T-helper 17 cell (primary cell): ENCODE data around the gene ARFGEF2. TPM values are rescaled to one million over a fixed set of nuclear protein-coding genes. Genes with fewer than 3 reads are reported as not detected.
"Not testable (repeated sequence)": the region's sequence is repeated elsewhere in the genome, so short reads cannot be mapped to it uniquely, and the experiment has no call there.

Experiments used
- ATAC-seq: fragments of 150-1000 bp; cut with Tn5 transposase; 2 replicates; pipeline ENCODE4 v1.10.0; 2021; ENCODE audit warnings: mild to moderate bottlenecking, moderate library complexity
- DNase-seq, 3 donors: peaks; one replicate each; pipeline versions ENCODE4 v3.0.0 to v3.0.0-alpha.2; 2020 to 2021
- H3K9me3 ChIP-seq: one replicate; pipeline ENCODE4 v1.7.0; 2013; ENCODE audit warnings: low read length, mild to moderate bottlenecking; ENCODE audit not compliant: control insufficient read depth, poor library complexity, severe bottlenecking
- H3K27ac Mint-ChIP-seq: one replicate; pipeline ENCODE4 v1.8.0; 2022; ENCODE audit warnings: mild to moderate bottlenecking, moderate library complexity, mixed read lengths
- H3K27me3 Mint-ChIP-seq: one replicate; pipeline ENCODE4 v1.8.0; 2022; ENCODE audit warnings: mixed read lengths
- H3K36me3 Mint-ChIP-seq: one replicate; pipeline ENCODE4 v1.8.0; 2022; ENCODE audit warnings: low read depth, mixed read lengths
- H3K4me1 Mint-ChIP-seq: one replicate; pipeline ENCODE4 v1.8.0; 2022; ENCODE audit warnings: mild to moderate bottlenecking, mixed read lengths
- H3K4me3 Mint-ChIP-seq: one replicate; pipeline ENCODE4 v1.8.0; 2022; ENCODE audit warnings: mild to moderate bottlenecking, moderate library complexity, mixed read lengths
- total RNA-seq, 4 donors: library from RNA in 2 of 4; stranded (reverse) in 2 of 4; gene quantifications; one replicate each; pipeline ENCODE4 v1.2.3 and lab custom pipeline; 2022 to 2026

The ARFGEF2 gene
- total RNA-seq: 10 to 100 TPM; 24.1 to 24.7 TPM
- 108 to 176 reads per million in 2 donors for total RNA-seq (lab: John Stamatoyannopoulos, UW)

DNA sequence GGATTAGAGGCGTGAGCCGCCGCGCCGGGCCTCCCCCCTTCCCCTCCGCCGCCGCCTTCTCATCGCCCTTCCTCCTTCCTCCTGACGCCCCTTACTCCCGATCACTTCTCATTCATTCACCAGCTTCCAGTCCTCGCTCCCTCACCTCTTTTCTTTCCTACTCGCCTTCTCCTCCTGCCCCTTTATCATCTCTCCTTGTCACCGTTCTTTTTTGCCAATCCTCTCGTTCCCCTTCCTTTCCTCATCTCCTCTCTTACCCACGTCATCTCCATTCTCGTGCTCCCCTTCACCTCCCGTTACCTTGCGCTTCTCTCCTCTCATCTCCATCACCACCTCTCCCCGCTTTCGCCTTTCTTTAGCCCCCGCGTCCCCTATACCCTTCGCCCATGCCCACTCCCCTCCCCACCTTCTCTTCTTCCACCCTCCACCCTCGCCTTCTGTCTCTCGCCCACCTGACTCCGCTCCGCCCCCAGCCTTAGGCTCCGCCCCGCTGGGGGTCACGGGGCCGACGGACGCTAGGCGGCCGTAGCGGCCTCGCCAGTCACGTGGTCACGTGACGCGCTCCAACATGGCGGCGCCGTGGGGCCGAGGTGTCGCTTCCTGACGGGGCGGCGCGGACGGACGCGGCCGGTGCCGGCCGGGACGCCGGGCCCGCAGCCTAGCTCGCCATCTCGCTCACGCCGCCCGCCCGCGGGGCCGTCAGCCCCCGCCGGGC lies at the start of gene ARFGEF2:
Gene ARFGEF2 (plus strand): TSS at position 544 of the 715 bp plus-strand sequence. CDS start 179 bp downstream, outside the sequence.
- H3K4me3 Mint-ChIP-seq: peak within 1 kb of the TSS; percentile 98
- ATAC-seq: peak; percentile 96
- H3K9me3 ChIP-seq: no peaks in the 10 kb centered on the region
- H3K4me1 Mint-ChIP-seq: peaks cover 32% of the 10 kb centered on the region
- peak within 1 kb of the TSS; percentile 98 for H3K27ac Mint-ChIP-seq
- peaks cover 3% of the 10 kb centered on the region for H3K36me3 Mint-ChIP-seq
- peaks cover 4% of the 10 kb centered on the region for H3K27me3 Mint-ChIP-seq
- DNase-seq: peak; percentile 87 to 90 (median 88)

DNA sequence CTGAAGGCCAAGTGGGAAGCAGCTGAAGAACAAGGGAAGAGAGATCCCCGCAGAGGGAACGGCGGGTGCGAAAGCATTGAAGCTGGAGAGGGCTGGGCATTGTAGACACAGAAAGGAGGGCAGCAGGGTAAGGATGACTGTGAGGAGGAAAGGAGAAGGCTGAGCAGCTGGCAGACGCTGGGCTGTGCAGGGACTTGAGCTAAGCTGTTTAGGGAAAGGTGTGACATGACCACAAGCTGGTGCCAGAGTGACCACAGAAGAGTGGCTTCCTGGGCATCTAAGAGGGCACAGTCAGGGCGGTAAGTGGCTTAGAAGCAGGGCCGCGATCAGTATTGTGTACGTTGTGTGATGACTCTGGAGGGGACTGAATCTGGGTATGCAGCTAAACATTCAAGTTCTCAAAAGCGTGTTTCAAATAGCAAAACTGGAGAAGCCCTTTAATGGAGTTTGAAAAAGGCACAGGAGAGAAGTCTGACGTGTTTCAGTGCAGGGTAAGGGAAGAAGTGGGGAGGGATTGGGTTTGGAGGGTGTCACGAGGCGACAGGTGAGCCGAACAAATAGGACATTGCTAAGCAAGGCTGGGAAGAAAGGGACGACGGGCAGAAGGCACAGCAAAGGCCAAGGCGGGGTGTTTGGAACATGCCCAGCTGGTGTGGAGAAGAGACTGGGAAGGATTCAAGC lies 46.1 kb upstream of the ARFGEF2 start:
- H3K4me1 Mint-ChIP-seq: peaks cover 12% of the 10 kb centered on the region
- H3K27ac Mint-ChIP-seq: peak overlapping the region; percentile 21
- H3K27me3 Mint-ChIP-seq: no peaks in the 10 kb centered on the region
- H3K9me3 ChIP-seq: no peaks in the 10 kb centered on the region
- DNase-seq: no peak
- H3K36me3 Mint-ChIP-seq: no peaks in the 10 kb centered on the region
- ATAC-seq: no peak
- H3K4me3 Mint-ChIP-seq: no peak overlapping the region

DNA sequence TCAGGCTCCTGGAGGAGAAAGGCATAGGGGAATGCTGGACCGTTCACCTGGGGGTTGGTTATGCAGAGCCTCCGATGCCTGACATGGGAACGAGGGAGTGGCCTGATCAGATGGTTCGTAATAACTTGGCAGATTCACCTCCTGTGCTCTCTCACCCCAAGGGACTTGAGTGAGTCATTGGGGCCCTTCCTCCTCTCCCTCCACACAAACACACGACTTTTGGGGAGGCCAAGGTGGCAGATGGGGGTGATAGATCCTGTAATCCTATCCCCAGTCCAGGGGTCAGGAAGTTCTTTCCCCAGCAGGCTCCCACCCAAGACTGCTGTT lies 45.6 kb upstream of the ARFGEF2 start:
- no peaks in the 10 kb centered on the region for H3K9me3 ChIP-seq
- Mint-ChIP-seq H3K4me3 (no peak overlapping the region), H3K27me3 (no peaks in the 10 kb centered on the region), H3K4me1 (peaks cover 12% of the 10 kb centered on the region), H3K36me3 (no peaks in the 10 kb centered on the region), H3K27ac (peak overlapping the region; percentile 21)
- DNase-seq: no peak
- no peak for ATAC-seq

DNA sequence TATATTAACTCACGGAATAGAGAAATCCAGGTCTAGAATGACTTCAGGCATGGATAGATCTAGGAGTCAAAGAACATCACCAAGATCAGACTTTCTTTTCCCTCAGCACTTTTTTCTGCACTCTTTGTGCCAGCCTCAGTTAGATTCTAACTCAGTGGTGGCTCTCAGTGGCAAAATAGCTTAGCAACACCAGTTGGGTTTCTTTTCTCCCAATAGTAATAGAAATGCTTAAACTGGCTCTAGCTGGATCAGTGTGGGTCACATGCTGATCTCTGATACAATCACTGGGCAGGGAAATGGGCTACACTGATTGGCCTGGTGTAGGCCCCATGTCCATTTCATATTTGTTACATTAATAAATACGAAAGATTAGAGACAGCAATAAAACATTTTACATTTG lies 44.2 kb upstream of the ARFGEF2 start:
- Mint-ChIP-seq H3K27me3 (no peaks in the 10 kb centered on the region), H3K4me3 (no peak overlapping the region), H3K27ac (no peak overlapping the region), H3K36me3 (no peaks in the 10 kb centered on the region), H3K4me1 (peaks cover 10% of the 10 kb centered on the region)
- no peaks in the 10 kb centered on the region for H3K9me3 ChIP-seq
- no peak for DNase-seq
- ATAC-seq: no peak

DNA sequence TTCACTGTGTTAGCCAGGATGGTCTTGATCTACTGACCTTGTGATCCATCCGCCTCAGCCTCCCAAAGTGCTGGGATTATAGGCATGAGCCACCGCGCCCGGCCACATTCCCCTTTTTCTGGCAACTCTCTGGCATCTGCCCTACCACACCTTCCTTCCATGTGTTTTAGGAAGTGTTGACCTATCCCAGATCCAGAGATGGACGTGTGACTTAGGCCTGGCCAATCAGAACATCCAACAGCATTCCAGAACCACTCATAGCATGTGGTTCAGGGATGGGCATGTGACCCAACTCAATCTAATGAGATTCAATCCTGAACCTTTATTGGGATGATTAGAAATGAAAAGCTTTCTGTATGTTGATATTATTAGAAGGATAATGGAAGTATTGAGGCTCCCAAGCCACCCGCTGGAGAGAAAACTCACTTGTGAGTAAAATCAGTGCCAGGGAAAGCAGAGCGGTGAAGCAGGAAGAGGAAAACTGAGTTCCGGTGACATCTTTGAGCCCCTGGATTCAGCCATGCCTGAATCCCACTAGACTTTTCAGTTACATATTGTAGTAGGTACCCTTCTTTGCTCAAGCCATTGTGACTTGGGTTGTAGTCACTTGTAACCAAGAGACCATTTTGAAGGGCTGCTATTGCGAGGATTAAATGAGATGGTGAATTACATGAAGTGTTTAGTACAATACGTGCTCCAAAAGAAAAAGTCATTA lies 42.8 kb upstream of the ARFGEF2 start:
- DNase-seq: no peak
- Mint-ChIP-seq H3K4me1 (peaks cover 6% of the 10 kb centered on the region), H3K4me3 (no peak overlapping the region), H3K27ac (no peak overlapping the region), H3K36me3 (no peaks in the 10 kb centered on the region), H3K27me3 (no peaks in the 10 kb centered on the region)
- H3K9me3 ChIP-seq: no peaks in the 10 kb centered on the region
- ATAC-seq: no peak

DNA sequence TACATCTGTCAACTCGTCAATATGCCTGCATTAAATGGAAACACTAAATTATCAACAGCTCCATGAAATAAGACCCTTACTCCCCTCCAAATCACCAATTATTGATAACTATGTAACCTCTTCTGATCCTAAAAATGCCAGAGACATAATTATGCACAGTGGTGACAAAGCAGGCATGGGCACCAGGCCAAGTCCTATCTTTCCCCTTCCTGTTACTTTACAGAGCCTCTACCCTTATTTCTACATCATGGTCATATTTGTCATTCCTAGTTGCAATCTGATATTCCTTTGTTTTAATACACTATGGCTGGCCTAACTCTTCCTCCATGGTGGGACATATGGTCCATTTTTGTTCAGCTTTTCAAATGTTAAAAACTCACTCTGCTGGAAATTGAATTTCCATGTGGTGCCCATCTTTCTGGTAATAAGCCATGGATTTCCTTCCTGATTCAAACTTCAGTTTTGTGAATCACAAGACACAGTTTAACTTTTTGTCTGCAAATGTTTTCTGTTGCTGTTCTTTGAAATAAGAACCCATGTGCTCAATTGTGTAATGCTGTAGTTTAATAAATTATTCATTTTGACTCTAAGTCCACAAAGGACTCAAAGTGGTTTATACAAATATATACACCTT lies 41.8 kb upstream of the ARFGEF2 start:
- H3K27me3 Mint-ChIP-seq: no peaks in the 10 kb centered on the region
- H3K36me3 Mint-ChIP-seq: no peaks in the 10 kb centered on the region
- ATAC-seq: no peak
- no peak overlapping the region for H3K27ac Mint-ChIP-seq
- no peak overlapping the region for H3K4me3 Mint-ChIP-seq
- DNase-seq: no peak
- no peaks in the 10 kb centered on the region for H3K9me3 ChIP-seq
- peaks cover 6% of the 10 kb centered on the region for H3K4me1 Mint-ChIP-seq

DNA sequence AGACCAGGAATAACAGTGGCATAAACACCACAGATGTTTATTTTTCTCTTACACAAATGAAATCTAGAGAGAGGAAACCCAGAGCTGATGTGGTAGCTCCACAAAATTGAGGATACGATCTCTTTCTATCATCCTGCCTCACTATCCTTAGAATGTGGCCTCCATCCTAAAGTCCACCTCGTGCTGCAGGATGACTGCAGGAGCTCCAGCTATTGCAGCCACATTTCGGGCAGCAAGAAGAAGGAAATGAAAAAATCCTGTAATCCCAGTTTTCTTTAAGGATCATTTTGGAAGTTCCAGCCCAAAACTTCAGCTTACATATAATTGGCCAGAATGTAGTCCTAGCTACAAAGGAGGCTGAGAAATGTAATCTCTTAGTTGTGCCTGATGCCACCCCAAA lies 41.2 kb upstream of the ARFGEF2 start:
- no peak for DNase-seq
- H3K9me3 ChIP-seq: no peaks in the 10 kb centered on the region
- no peak overlapping the region for H3K4me3 Mint-ChIP-seq
- ATAC-seq: no peak
- no peaks in the 10 kb centered on the region for H3K36me3 Mint-ChIP-seq
- H3K27me3 Mint-ChIP-seq: no peaks in the 10 kb centered on the region
- H3K27ac Mint-ChIP-seq: no peak overlapping the region
- peaks cover 3% of the 10 kb centered on the region for H3K4me1 Mint-ChIP-seq

DNA sequence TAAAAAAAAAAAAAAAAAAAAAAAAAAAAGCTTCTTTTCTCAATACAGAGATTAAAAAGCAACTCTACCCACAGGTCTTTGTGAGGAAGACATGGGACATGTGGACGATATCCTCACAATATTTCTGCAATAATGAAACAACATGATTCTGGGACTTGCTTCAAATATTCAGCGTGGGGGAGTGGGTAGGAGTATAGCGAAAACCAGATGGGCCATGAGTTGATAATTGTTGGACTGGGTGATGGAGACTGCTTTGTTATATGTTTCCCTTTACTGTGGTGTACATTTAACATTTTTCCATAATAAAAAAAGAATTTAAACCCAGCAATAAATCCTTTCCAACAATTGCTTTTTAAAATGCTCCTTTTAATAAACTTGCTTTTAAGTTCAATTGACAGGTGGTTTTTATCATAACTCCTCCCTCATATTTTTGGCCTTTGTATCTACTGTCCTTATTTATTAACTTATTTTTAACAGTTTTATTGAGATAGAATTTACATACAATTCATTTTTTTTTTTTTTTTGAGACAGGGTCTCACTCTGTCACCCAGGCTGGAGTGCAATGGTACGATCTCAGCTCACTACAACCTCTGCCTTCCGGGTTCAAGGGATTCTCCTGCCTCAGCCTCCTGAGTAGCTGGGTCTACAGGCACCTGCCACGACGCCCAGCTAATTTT lies 40.4 kb upstream of the ARFGEF2 start:
- H3K36me3 Mint-ChIP-seq: no peaks in the 10 kb centered on the region
- H3K27ac Mint-ChIP-seq: no peak overlapping the region
- no peak for ATAC-seq
- H3K27me3 Mint-ChIP-seq: no peaks in the 10 kb centered on the region
- H3K4me3 Mint-ChIP-seq: no peak overlapping the region
- no peaks in the 10 kb centered on the region for H3K9me3 ChIP-seq
- peaks cover 4% of the 10 kb centered on the region for H3K4me1 Mint-ChIP-seq
- DNase-seq: no peak

DNA sequence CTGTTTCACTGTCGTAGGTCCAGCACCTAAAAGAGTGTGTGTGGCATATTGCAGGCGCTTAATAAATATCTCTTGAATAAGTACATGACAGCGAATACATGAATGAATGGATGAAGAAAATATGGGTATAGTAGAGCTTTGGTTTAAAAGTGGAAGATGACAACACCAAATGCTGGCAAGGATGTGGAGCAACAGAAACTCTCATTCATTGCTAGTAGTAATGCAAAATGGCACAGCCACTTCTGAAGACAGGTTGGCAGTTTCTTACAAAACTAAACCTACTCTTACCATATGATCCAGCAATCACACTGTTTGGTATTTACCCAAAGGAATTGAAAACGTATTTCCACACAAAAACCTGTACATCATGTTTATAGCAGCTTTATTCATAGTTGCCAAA lies 36.3 kb upstream of the ARFGEF2 start:
- DNase-seq (no peak), ATAC-seq (no peak)
- no peak overlapping the region for H3K4me3 Mint-ChIP-seq
- no peaks in the 10 kb centered on the region for H3K27me3 Mint-ChIP-seq
- H3K9me3 ChIP-seq: no peaks in the 10 kb centered on the region
- H3K4me1 Mint-ChIP-seq: peaks cover 7% of the 10 kb centered on the region
- no peaks in the 10 kb centered on the region for H3K36me3 Mint-ChIP-seq
- H3K27ac Mint-ChIP-seq: no peak overlapping the region

DNA sequence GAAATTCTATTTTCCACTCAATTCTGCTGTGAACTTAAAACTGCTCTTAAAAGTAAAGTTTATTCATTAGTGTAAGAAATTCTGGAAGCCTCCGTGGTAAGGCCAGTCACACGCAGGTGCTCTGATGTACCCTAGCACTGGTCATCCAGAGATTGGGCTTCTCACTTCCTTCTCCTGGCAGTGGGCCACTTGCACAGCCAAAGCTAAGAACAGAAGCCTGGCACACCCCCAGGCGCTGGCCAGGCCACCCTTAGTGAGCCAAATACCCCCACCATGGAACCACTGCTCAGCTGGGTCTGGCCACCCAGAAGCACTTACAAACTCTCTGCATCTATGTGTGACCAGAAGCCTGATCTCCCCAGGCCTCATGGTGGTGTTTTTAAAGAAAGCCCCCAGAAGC lies 35.3 kb upstream of the ARFGEF2 start:
- H3K4me3 Mint-ChIP-seq: no peak overlapping the region
- H3K36me3 Mint-ChIP-seq: no peaks in the 10 kb centered on the region
- no peak overlapping the region for H3K27ac Mint-ChIP-seq
- H3K27me3 Mint-ChIP-seq: no peaks in the 10 kb centered on the region
- DNase-seq (no peak), ATAC-seq (no peak)
- H3K9me3 ChIP-seq: no peaks in the 10 kb centered on the region
- H3K4me1 Mint-ChIP-seq: peaks cover 7% of the 10 kb centered on the region

DNA sequence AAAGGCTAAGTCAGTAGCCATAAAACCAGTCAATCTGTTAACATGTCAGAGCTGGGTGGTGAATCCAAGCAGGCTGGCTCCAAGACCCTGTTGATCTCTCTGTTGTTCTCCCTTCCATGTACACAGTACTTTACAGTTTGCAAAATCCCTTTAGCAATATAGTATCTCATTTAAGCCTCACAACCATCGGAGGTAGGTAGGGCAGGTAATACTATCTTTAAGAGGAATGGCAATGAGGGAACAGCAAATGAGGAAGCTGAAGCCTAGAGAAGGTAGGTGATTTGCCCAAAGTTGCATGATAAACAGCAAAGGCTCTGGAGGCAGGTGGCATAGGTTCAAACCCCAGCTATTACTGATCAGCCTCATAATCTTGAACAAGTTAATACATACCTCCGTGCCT lies 34.7 kb upstream of the ARFGEF2 start:
- H3K27me3 Mint-ChIP-seq: no peaks in the 10 kb centered on the region
- no peak overlapping the region for H3K27ac Mint-ChIP-seq
- H3K4me3 Mint-ChIP-seq: no peak overlapping the region
- peaks cover 11% of the 10 kb centered on the region for H3K4me1 Mint-ChIP-seq
- no peak for DNase-seq
- no peaks in the 10 kb centered on the region for H3K9me3 ChIP-seq
- no peaks in the 10 kb centered on the region for H3K36me3 Mint-ChIP-seq
- no peak for ATAC-seq

DNA sequence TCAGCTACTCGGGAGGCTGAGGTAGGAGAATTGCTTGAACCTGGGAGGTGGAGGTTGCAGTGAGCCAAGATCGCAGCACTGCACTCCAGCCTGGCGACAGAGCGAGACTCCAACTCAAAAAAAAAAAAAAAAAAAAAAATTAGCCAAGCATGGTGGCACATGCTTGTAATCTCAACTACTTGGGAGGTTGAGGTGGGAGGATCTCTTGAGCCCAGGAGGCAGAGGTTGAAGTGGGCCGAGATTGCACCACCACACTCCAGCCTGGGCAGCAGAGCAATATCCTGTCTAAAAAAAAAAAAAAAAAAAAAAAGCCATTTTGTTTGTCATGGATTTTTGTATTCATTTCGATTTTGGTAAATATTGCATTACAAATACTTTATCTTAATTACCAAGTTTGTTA lies 33.0 kb upstream of the ARFGEF2 start:
- not testable (repeated sequence) for ATAC-seq, H3K27me3 Mint-ChIP-seq, H3K27ac Mint-ChIP-seq, H3K9me3 ChIP-seq, H3K36me3 Mint-ChIP-seq, H3K4me3 Mint-ChIP-seq, DNase-seq
- peaks cover 11% of the 10 kb centered on the region for H3K4me1 Mint-ChIP-seq
